ENCODE data around the gene DAB1.

Gene DAB1

GRCh38 chr1:57329001-57329527 is 94.8 kb downstream of the DAB1 start:
- no peaks in the 10 kb centered on the region for H3K27me3 ChIP-seq (ENCODE audit: control insufficient read depth, insufficient read depth, low read length)
- no peak overlapping the region for H3K9ac ChIP-seq (ENCODE audit: low read depth, low read length)
- no peak overlapping the region for H3K4me3 ChIP-seq (ENCODE audit: low read depth, low read length)
- H3K4me1 ChIP-seq (ENCODE audit: control insufficient read depth, insufficient read depth, low read length): peaks cover 3% of the 10 kb centered on the region
- no peaks in the 10 kb centered on the region for H3K9me3 ChIP-seq (ENCODE audit: control insufficient read depth, insufficient read depth, low read length)
- no peaks in the 10 kb centered on the region for H3K36me3 ChIP-seq (ENCODE audit: control insufficient read depth, insufficient read depth, low read length)

DNA sequence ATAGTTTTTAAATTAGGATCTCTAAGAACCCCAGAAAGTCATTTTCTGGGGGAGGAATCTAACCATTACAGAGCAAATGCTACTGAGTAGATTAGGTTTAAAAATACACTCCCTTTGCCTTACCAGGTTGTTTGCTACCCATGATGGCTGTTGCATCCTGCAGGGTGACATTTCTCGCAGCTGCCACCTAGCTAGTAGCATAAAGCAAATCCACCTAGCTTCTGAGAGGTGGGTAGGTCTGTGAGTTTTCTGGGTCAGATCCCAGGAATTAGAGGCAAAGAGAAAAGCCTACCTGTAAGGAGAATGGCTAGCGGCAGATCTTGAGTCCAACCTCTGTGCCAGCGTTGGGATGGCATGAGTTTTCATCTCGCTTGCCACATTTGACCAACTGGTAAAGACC is 95.9 kb downstream of the DAB1 start:
- no peaks in the 10 kb centered on the region for H3K9me3 ChIP-seq (ENCODE audit: control insufficient read depth, insufficient read depth, low read length)
- H3K27me3 ChIP-seq (ENCODE audit: control insufficient read depth, insufficient read depth, low read length): no peaks in the 10 kb centered on the region
- H3K4me1 ChIP-seq (ENCODE audit: control insufficient read depth, insufficient read depth, low read length): peaks cover 3% of the 10 kb centered on the region
- H3K4me3 ChIP-seq (ENCODE audit: low read depth, low read length): no peak overlapping the region
- no peaks in the 10 kb centered on the region for H3K36me3 ChIP-seq (ENCODE audit: control insufficient read depth, insufficient read depth, low read length)
- H3K9ac ChIP-seq (ENCODE audit: low read depth, low read length): no peak overlapping the region

GRCh38 chr1:57327336-57327735 is 96.5 kb downstream of the DAB1 start:
- Histone ChIP-seq H3K9me3 (ENCODE audit: control insufficient read depth, insufficient read depth, low read length) (no peaks in the 10 kb centered on the region), H3K9ac (ENCODE audit: low read depth, low read length) (no peak overlapping the region)

GRCh38 chr1:57325536-57325935 is 98.3 kb downstream of the DAB1 start:
- no peaks in the 10 kb centered on the region for H3K9me3 ChIP-seq (ENCODE audit: control insufficient read depth, insufficient read depth, low read length)
- no peaks in the 10 kb centered on the region for H3K36me3 ChIP-seq (ENCODE audit: control insufficient read depth, insufficient read depth, low read length)
- H3K27me3 ChIP-seq (ENCODE audit: control insufficient read depth, insufficient read depth, low read length): no peaks in the 10 kb centered on the region
- H3K4me1 ChIP-seq (ENCODE audit: control insufficient read depth, insufficient read depth, low read length): peaks cover 3% of the 10 kb centered on the region
- H3K4me3 ChIP-seq (ENCODE audit: low read depth, low read length): no peak overlapping the region
- no peak overlapping the region for H3K9ac ChIP-seq (ENCODE audit: low read depth, low read length)

More at GRCh38 chr1:57327336-57327735, 96.5 kb downstream of the DAB1 start:
- Histone ChIP-seq H3K4me1 (ENCODE audit: control insufficient read depth, insufficient read depth, low read length) (peaks cover 3% of the 10 kb centered on the region), H3K36me3 (ENCODE audit: control insufficient read depth, insufficient read depth, low read length) (no peaks in the 10 kb centered on the region), H3K27me3 (ENCODE audit: control insufficient read depth, insufficient read depth, low read length) (no peaks in the 10 kb centered on the region), H3K4me3 (ENCODE audit: low read depth, low read length) (no peak overlapping the region)

DNA sequence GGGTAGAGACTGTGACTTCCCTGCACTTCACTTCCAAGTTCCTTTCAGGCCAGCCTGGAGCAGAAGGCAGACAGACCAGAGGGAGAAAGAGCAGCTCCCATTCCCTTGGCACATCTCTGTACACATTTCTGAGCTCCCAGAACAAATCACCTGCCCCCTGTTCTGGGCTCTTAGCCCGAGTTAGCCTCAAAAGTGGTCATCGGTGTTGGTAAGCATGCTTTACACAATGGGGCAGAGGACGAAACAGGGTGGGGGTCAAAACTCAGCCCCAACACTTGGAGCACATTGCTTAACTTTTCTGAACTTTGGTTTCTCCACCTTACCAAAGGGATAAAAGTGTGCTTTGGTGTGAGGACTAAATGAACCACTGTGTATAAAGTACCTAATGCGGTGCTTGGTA is 98.7 kb downstream of the DAB1 start:
- H3K9me3 ChIP-seq (ENCODE audit: control insufficient read depth, insufficient read depth, low read length): no peaks in the 10 kb centered on the region
- H3K4me3 ChIP-seq (ENCODE audit: low read depth, low read length): no peak overlapping the region
- no peak overlapping the region for H3K9ac ChIP-seq (ENCODE audit: low read depth, low read length)
- H3K27me3 ChIP-seq (ENCODE audit: control insufficient read depth, insufficient read depth, low read length): no peaks in the 10 kb centered on the region
- no peaks in the 10 kb centered on the region for H3K36me3 ChIP-seq (ENCODE audit: control insufficient read depth, insufficient read depth, low read length)
- peaks cover 3% of the 10 kb centered on the region for H3K4me1 ChIP-seq (ENCODE audit: control insufficient read depth, insufficient read depth, low read length)

GRCh38 chr1:57324388-57324787 is 99.5 kb downstream of the DAB1 start:
- Histone ChIP-seq H3K27me3 (ENCODE audit: control insufficient read depth, insufficient read depth, low read length) (no peaks in the 10 kb centered on the region), H3K4me1 (ENCODE audit: control insufficient read depth, insufficient read depth, low read length) (peaks cover 3% of the 10 kb centered on the region), H3K4me3 (ENCODE audit: low read depth, low read length) (no peak overlapping the region), H3K9me3 (ENCODE audit: control insufficient read depth, insufficient read depth, low read length) (no peaks in the 10 kb centered on the region), H3K36me3 (ENCODE audit: control insufficient read depth, insufficient read depth, low read length) (no peaks in the 10 kb centered on the region), H3K9ac (ENCODE audit: low read depth, low read length) (no peak overlapping the region)

- no peaks in the 10 kb centered on the region for H3K36me3 ChIP-seq (ENCODE audit: control insufficient read depth, insufficient read depth, low read length)
- peaks cover 3% of the 10 kb centered on the region for H3K4me1 ChIP-seq (ENCODE audit: control insufficient read depth, insufficient read depth, low read length)
- H3K9ac ChIP-seq (ENCODE audit: low read depth, low read length): no peak overlapping the region
- no peaks in the 10 kb centered on the region for H3K27me3 ChIP-seq (ENCODE audit: control insufficient read depth, insufficient read depth, low read length)
- no peaks in the 10 kb centered on the region for H3K9me3 ChIP-seq (ENCODE audit: control insufficient read depth, insufficient read depth, low read length)
- no peak overlapping the region for H3K4me3 ChIP-seq (ENCODE audit: low read depth, low read length)
Observed at GRCh38 chr1:57321776-57322175, 102.1 kb downstream of the DAB1 start.

GRCh38 chr1:57319791-57320190 is 104.1 kb downstream of the DAB1 start:
- H3K4me3 ChIP-seq (ENCODE audit: low read depth, low read length): no peak overlapping the region

GRCh38 chr1:57319165-57319564 is 104.7 kb downstream of the DAB1 start:
- Histone ChIP-seq H3K9me3 (ENCODE audit: control insufficient read depth, insufficient read depth, low read length) (no peaks in the 10 kb centered on the region), H3K9ac (ENCODE audit: low read depth, low read length) (no peak overlapping the region), H3K4me3 (ENCODE audit: low read depth, low read length) (no peak overlapping the region), H3K27me3 (ENCODE audit: control insufficient read depth, insufficient read depth, low read length) (no peaks in the 10 kb centered on the region), H3K4me1 (ENCODE audit: control insufficient read depth, insufficient read depth, low read length) (no peaks in the 10 kb centered on the region), H3K36me3 (ENCODE audit: control insufficient read depth, insufficient read depth, low read length) (no peaks in the 10 kb centered on the region)

More at GRCh38 chr1:57319791-57320190, 104.1 kb downstream of the DAB1 start:
- H3K4me1 ChIP-seq (ENCODE audit: control insufficient read depth, insufficient read depth, low read length): peaks cover 1% of the 10 kb centered on the region
- H3K9me3 ChIP-seq (ENCODE audit: control insufficient read depth, insufficient read depth, low read length): no peaks in the 10 kb centered on the region
- H3K27me3 ChIP-seq (ENCODE audit: control insufficient read depth, insufficient read depth, low read length): no peaks in the 10 kb centered on the region
- no peak overlapping the region for H3K9ac ChIP-seq (ENCODE audit: low read depth, low read length)
- H3K36me3 ChIP-seq (ENCODE audit: control insufficient read depth, insufficient read depth, low read length): no peaks in the 10 kb centered on the region

DNA sequence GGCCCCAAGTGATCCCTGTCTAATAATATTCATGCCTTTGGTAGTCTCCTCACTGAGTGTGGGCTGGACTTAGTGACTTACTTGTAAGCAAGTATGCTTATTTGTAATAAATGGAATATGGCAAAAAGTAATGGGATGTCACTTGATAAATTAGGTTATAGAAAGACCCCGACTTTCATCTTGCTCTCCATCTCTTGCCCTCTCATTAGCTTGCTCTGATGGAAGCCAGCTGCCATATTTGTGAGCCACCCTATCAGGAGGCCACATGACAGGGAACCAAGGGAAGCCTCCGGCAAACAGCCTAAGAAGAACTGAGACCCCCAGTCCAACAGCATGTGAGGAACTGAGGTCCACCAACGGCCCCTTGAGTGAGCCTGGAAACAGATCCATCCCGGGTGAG is 107.0 kb downstream of the DAB1 start:
- Histone ChIP-seq H3K4me1 (ENCODE audit: control insufficient read depth, insufficient read depth, low read length) (no peaks in the 10 kb centered on the region), H3K9me3 (ENCODE audit: control insufficient read depth, insufficient read depth, low read length) (no peaks in the 10 kb centered on the region), H3K36me3 (ENCODE audit: control insufficient read depth, insufficient read depth, low read length) (no peaks in the 10 kb centered on the region), H3K4me3 (ENCODE audit: low read depth, low read length) (no peak overlapping the region), H3K9ac (ENCODE audit: low read depth, low read length) (no peak overlapping the region), H3K27me3 (ENCODE audit: control insufficient read depth, insufficient read depth, low read length) (no peaks in the 10 kb centered on the region)

- Histone ChIP-seq H3K9ac (ENCODE audit: low read depth, low read length) (no peak overlapping the region), H3K9me3 (ENCODE audit: control insufficient read depth, insufficient read depth, low read length) (no peaks in the 10 kb centered on the region)
Observed at GRCh38 chr1:57316291-57316690, 107.6 kb downstream of the DAB1 start.

GRCh38 chr1:57312869-57313268 is 111.0 kb downstream of the DAB1 start:
- H3K9ac ChIP-seq (ENCODE audit: low read depth, low read length): no peak overlapping the region
- no peaks in the 10 kb centered on the region for H3K4me1 ChIP-seq (ENCODE audit: control insufficient read depth, insufficient read depth, low read length)
- H3K36me3 ChIP-seq (ENCODE audit: control insufficient read depth, insufficient read depth, low read length): no peaks in the 10 kb centered on the region
- H3K4me3 ChIP-seq (ENCODE audit: low read depth, low read length): no peak overlapping the region
- H3K9me3 ChIP-seq (ENCODE audit: control insufficient read depth, insufficient read depth, low read length): no peaks in the 10 kb centered on the region
- H3K27me3 ChIP-seq (ENCODE audit: control insufficient read depth, insufficient read depth, low read length): no peaks in the 10 kb centered on the region

More at GRCh38 chr1:57316291-57316690, 107.6 kb downstream of the DAB1 start:
- Histone ChIP-seq H3K4me1 (ENCODE audit: control insufficient read depth, insufficient read depth, low read length) (no peaks in the 10 kb centered on the region), H3K27me3 (ENCODE audit: control insufficient read depth, insufficient read depth, low read length) (no peaks in the 10 kb centered on the region), H3K4me3 (ENCODE audit: low read depth, low read length) (no peak overlapping the region), H3K36me3 (ENCODE audit: control insufficient read depth, insufficient read depth, low read length) (no peaks in the 10 kb centered on the region)
